ENCODE results near the gene FOSL2. TPM values are rescaled to one million over a fixed set of nuclear protein-coding genes. Genes with fewer than 3 reads are reported as not detected.

The FOSL2 gene
- total and polyA plus RNA-seq, 10 of the 15 experiments (the other 5 are each of a cell fraction or from before 2014, with no cell fraction given), result 0.05 to 1.3 (median 0.34) TPM

DNA sequence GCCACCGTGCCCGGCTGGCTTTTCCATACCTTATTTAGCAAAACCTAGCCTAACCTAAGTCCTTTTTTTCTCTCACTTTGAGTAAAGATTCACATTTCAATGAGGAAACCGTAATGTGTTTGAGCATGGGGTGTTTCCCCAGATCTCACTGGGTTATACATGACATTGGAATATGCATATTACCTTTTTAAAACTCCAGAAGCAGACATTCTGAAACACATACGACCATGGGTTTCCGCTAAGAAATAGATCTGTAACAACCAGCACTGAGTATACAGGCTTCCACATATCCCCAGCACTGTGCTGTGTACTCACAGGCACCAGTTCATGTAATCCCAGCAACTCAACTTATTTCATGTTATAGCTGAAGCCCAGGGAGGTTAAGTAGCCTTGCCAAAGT lies 41.0 kb upstream of the FOSL2 start:
- no peaks in the 10 kb centered on the region for H3K36me3 ChIP-seq (ENCODE audit: control insufficient read depth in 2 of 2, insufficient read depth in 2 of 2, low read length in 1 of 2)
- no peaks in the 10 kb centered on the region for H3K4me1 ChIP-seq (ENCODE audit: control insufficient read depth, insufficient read depth, low read length)
- H3K27ac ChIP-seq (ENCODE audit: control insufficient read depth, insufficient read depth), result no peak overlapping the region
- no peak for DNase-seq (ENCODE audit: low read depth, low spot score)
- H3K79me2 ChIP-seq (ENCODE audit: control insufficient read depth, insufficient read depth, low read length), result no peaks in the 10 kb centered on the region
- ChIA-PET CTCF (no interaction called here), SMC1A (ENCODE audit: uncharacterized antibody, unreplicated experiment) (interaction anchor here (0.6 kb wide), 1 partner anchor 38 kb away, joined by 3 read pairs; no protein-coding TSS in a partner anchor), RAD21 (ENCODE audit: unreplicated experiment) (interaction anchor here (0.6 kb wide), 1 partner anchor 215 kb away, joined by 3 read pairs; no protein-coding TSS in a partner anchor), POLR2A (no interaction called here)
- BruUV-seq (replicated peaks), result no TSS peak
- H3K9ac ChIP-seq (ENCODE audit: control insufficient read depth, insufficient read depth, low read length), result no peak overlapping the region
- H4K20me1 ChIP-seq (ENCODE audit: control insufficient read depth, insufficient read depth), result no peaks in the 10 kb centered on the region
- peak; percentile 18; the same call in 1 of the 2 replicates for TF ChIP-seq JUNB (IDR thresholded peaks at IDR 0.05)
- 0 out of 4 replicates have a peak, but pooled peaks of 1 of the 2 experiments have one; percentile 27 for TF ChIP-seq IKZF2 (IDR thresholded peaks at IDR 0.05)
- TF ChIP-seq, protein P1, sequence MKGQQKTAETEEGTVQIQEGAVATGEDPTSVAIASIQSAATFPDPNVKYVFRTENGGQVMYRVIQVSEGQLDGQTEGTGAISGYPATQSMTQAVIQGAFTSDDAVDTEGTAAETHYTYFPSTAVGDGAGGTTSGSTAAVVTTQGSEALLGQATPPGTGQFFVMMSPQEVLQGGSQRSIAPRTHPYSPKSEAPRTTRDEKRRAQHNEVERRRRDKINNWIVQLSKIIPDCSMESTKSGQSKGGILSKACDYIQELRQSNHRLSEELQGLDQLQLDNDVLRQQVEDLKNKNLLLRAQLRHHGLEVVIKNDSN (IDR thresholded peaks at IDR 0.05; ENCODE audit: borderline replicate concordance, extremely low read length, insufficient read depth, low read depth, low read length), result no peak
- no peak for FAIRE-seq
- intact Hi-C loops (cut with micrococcal nuclease; ENCODE audit: unreplicated experiment), result no loop called here
- H3K9me3 ChIP-seq (replicated peaks; ENCODE audit: control insufficient read depth, insufficient read depth, low read length), result no peaks in the 10 kb centered on the region
- H3K4me2 ChIP-seq (ENCODE audit: control insufficient read depth, insufficient read depth), result no peak overlapping the region
- 11% methylated on average over 5 of the region's 5 CpGs for WGBS (ENCODE audit: insufficient coverage, insufficient replicate concordance, low lambda C conversion rate, missing lambda C conversion rate)
- no peak overlapping the region for H2AFZ ChIP-seq (ENCODE audit: control insufficient read depth, low read depth, low read length)
- ATAC-seq, result peak; percentile 42
- H3K27me3 ChIP-seq (replicated peaks in 1 of 2; ENCODE audit: control insufficient read depth in 2 of 2, insufficient read depth in 2 of 2, low read length in 1 of 2), result no peaks in the 10 kb centered on the region
- no peak overlapping the region for H3K4me3 ChIP-seq
- in situ Hi-C loops (cut with MboI), result no loop called here

DNA sequence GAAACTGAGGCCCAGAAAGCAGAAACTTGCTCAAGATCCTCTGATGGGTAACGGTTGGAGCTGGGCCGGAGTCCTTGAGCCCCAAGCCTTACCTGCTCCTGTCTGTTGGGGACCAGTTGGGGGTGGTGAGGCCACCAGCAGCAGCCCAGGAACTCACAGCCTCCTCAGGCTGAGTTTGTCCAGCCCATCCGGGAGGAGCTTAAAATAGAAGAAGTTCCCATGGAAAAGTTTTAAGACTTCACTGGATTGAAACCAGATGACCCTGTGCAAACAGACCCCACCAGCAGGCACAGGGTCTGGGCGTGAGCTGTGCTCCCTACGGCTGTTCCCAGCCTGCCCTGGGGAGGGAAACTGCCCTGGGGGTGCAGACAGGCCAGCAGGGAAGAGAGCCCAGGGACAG lies 40.6 kb upstream of the FOSL2 start:
- Histone ChIP-seq H4K20me1 (ENCODE audit: control insufficient read depth, insufficient read depth) (no peaks in the 10 kb centered on the region), H3K9ac (ENCODE audit: control insufficient read depth, insufficient read depth, low read length) (no peak overlapping the region), H3K27me3 (replicated peaks in 1 of 2; ENCODE audit: control insufficient read depth in 2 of 2, insufficient read depth in 2 of 2, low read length in 1 of 2) (no peaks in the 10 kb centered on the region), H3K27ac (ENCODE audit: control insufficient read depth, insufficient read depth) (no peak overlapping the region), H3K4me3 (no peak overlapping the region), H2AFZ (ENCODE audit: control insufficient read depth, low read depth, low read length) (no peak overlapping the region), H3K79me2 (ENCODE audit: control insufficient read depth, insufficient read depth, low read length) (no peaks in the 10 kb centered on the region), H3K9me3 (replicated peaks; ENCODE audit: control insufficient read depth, insufficient read depth, low read length) (no peaks in the 10 kb centered on the region), H3K4me2 (ENCODE audit: control insufficient read depth, insufficient read depth) (no peak overlapping the region), H3K4me1 (ENCODE audit: control insufficient read depth, insufficient read depth, low read length) (no peaks in the 10 kb centered on the region), H3K36me3 (ENCODE audit: control insufficient read depth in 2 of 2, insufficient read depth in 2 of 2, low read length in 1 of 2) (no peaks in the 10 kb centered on the region)
- DNase-seq (ENCODE audit: low read depth, low spot score), result no peak
- no peak for ATAC-seq
- in situ Hi-C loops (cut with MboI) (no loop called here), intact Hi-C loops (cut with micrococcal nuclease; ENCODE audit: unreplicated experiment) (no loop called here)
- CTCF ChIA-PET, result no interaction called here
- FAIRE-seq, result no peak
- SMC1A ChIA-PET (ENCODE audit: uncharacterized antibody, unreplicated experiment), result interaction anchor here (0.6 kb wide), 1 partner anchor 37 kb away, joined by 3 read pairs; no protein-coding TSS in a partner anchor
- TF ChIP-seq MXI1 (IDR thresholded peaks at IDR 0.05; ENCODE audit: low read depth, low read length) (no peak), FOS (IDR thresholded peaks at IDR 0.05; ENCODE audit: borderline replicate concordance, extremely low read depth, insufficient read length) (no peak), KDM1A (IDR thresholded peaks at IDR 0.05; ENCODE audit: borderline replicate concordance) (no peak), ZNF207 (IDR thresholded peaks at IDR 0.05; ENCODE audit: borderline replicate concordance) (no peak), SIN3A (IDR thresholded peaks at IDR 0.05; ENCODE audit: low read depth, low read length) (no peak), STAT3 (IDR thresholded peaks at IDR 0.05; ENCODE audit: low read depth, low read length) (no peak), RAD51 (IDR thresholded peaks at IDR 0.05) (no peak)
- TF ChIP-seq, protein P2, sequence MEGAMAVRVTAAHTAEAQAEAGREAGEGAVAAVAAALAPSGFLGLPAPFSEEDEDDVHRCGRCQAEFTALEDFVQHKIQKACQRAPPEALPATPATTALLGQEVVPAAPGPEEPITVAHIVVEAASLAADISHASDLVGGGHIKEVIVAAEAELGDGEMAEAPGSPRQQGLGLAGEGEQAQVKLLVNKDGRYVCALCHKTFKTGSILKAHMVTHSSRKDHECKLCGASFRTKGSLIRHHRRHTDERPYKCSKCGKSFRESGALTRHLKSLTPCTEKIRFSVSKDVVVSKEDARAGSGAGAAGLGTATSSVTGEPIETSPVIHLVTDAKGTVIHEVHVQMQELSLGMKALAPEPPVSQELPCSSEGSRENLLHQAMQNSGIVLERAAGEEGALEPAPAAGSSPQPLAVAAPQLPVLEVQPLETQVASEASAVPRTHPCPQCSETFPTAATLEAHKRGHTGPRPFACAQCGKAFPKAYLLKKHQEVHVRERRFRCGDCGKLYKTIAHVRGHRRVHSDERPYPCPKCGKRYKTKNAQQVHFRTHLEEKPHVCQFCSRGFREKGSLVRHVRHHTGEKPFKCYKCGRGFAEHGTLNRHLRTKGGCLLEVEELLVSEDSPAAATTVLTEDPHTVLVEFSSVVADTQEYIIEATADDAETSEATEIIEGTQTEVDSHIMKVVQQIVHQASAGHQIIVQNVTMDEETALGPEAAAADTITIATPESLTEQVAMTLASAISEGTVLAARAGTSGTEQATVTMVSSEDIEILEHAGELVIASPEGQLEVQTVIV (IDR thresholded peaks at IDR 0.05; ENCODE audit: borderline replicate concordance, partially characterized antibody), result no peak
- TF ChIP-seq, protein P3, sequence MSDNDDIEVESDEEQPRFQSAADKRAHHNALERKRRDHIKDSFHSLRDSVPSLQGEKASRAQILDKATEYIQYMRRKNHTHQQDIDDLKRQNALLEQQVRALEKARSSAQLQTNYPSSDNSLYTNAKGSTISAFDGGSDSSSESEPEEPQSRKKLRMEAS (IDR thresholded peaks at IDR 0.05; ENCODE audit: low read depth, low read length), result no peak
- RAD21 ChIA-PET (ENCODE audit: unreplicated experiment), result interaction anchor here (0.6 kb wide), 1 partner anchor 215 kb away, joined by 3 read pairs; no protein-coding TSS in a partner anchor
- BruUV-seq (replicated peaks), result no TSS peak
- WGBS (ENCODE audit: insufficient coverage, insufficient replicate concordance, low lambda C conversion rate, missing lambda C conversion rate), result 81% methylated on average over 5 of the region's 5 CpGs
- POLR2A ChIA-PET, result no interaction called here

Measured in GM12878 (cell line).